GM12872 (cell line): ENCODE data around the gene ARHGEF12.

ENCODE experiments used
- TF ChIP-seq, protein P1 (sequence below): IDR thresholded peaks from 3 replicates; pipeline ENCODE4 v1.5.1; 2011; ENCODE audit warnings: low read depth, mild to moderate bottlenecking, low read length, moderate library complexity; ENCODE audit not compliant: insufficient read depth

The ARHGEF12 gene

DNA sequence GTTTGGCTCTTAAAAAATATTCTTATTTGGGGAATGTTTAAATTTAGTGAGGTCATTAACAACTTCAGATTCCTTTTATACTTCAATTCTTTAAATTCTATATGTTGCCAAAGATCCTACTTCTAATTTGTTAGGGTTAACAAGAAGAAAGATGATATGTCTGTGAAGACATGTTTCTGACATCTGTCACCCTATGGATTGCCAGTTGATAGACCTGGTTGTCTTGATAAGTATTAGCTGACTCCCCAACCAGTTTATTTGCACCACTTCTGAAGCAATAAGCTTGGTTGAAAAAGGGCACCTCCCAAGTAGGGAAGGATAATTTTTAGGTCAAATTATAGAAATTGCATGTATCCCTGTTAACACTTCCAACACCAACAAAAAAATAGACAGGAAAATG is 29.3 kb downstream of the ARHGEF12 start:
- TF ChIP-seq, protein P1, sequence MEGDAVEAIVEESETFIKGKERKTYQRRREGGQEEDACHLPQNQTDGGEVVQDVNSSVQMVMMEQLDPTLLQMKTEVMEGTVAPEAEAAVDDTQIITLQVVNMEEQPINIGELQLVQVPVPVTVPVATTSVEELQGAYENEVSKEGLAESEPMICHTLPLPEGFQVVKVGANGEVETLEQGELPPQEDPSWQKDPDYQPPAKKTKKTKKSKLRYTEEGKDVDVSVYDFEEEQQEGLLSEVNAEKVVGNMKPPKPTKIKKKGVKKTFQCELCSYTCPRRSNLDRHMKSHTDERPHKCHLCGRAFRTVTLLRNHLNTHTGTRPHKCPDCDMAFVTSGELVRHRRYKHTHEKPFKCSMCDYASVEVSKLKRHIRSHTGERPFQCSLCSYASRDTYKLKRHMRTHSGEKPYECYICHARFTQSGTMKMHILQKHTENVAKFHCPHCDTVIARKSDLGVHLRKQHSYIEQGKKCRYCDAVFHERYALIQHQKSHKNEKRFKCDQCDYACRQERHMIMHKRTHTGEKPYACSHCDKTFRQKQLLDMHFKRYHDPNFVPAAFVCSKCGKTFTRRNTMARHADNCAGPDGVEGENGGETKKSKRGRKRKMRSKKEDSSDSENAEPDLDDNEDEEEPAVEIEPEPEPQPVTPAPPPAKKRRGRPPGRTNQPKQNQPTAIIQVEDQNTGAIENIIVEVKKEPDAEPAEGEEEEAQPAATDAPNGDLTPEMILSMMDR: no peak

DNA sequence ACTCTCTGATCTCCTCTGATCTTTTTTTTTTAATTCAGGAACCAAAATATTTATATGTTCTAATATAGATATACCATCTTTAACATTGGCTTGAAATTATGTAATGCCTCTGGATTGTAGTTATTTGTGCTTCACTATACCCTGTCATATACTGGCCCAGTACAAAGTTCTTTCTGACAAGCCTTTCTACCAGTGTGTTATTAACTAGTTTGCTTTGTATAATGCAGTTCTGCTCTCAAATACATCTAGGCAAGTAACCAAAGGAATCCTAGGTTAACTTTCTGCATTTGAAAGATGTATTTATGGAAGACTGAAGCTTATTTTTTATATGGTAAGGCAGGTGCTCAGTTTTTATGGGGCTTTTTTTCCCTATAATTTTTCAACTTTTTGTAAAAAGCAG is 36.1 kb downstream of the ARHGEF12 start:
- TF ChIP-seq, protein P1: no peak

DNA sequence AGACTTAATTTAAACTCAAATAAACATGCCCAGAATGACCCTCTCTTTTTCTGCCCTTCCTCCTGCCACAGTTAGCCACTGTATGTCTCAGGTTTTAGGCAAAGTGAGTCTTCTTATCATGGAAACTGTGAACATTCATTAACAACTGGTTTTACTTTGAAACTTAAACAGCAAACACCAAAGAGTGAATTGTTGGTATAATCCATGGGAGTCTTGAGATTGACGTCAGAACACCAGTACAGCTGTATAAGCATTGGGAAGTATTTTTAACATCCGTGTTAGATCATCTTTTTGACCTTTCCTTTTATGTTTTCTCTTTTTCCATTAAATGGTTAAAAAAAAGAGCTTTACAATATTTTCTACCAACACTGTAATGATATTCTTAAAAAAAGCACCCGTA is 38.9 kb downstream of the ARHGEF12 start:
- TF ChIP-seq, protein P1: no peak

DNA sequence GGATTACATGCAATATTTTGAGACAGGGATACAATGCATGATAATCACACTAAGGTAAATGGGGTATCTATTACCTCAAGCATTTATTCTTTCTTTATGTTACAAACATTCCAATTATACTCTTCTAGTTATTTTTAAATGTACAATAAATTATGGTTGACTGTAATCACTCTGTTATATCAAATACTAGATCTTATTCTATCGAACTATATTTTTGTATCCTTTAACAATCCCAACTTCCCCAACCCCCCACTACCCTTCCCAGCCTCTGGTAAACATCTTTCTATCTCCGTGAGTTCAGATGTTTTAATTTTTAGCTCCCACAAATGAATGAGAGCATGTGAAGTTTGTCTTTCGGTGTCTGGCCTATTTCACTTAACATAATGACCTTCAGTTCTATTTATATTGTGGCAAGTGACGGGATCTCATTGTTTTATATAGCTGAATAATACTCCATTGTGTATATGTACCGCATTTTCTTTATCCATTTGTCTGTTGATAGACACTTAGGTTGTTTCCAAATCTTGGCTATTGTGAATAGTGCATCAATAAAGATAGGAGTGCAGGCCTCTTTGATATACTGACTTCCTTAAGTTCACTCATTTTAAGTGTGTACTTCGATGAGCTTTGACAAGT is 40.5 kb downstream of the ARHGEF12 start:
- TF ChIP-seq, protein P1: no peak

DNA sequence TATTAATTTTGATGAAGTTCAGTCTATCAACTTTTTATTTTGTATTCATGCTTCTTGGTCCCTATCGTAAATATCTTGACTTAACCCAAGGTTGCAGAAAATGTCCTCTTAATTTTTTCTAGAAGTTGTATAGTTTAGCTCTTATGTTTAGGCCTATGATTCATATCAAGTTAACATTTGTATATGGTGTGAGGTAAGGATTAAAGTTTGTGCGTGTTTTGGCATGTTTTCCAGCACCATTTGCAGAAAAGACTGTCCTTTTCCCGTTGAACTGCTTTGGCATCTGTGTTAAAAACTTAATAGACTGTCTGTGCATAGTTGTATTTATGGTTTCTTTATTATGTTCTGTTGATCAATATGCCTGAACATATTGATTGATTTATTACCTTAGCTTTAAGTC is 42.3 kb downstream of the ARHGEF12 start:
- TF ChIP-seq, protein P1: no peak

DNA sequence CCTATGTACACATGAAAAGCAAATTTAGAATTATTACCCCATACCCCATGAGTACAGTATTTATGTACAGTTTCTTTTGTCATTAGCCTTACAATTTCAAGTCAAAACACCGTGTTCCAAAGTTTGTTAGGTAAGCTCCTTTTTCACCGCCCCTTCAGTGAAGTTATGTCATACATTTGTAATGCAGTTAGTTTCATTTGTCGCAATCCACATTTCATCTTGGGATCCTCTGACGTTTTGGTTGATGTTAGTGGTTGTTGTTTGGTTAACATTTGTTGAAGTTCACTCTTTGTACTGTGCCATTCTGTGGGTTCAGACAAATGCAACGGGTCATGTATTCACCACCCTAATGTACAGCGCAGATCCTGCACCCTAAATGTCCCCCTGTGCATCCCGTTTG is 45.2 kb downstream of the ARHGEF12 start:
- TF ChIP-seq, protein P1: no peak

DNA sequence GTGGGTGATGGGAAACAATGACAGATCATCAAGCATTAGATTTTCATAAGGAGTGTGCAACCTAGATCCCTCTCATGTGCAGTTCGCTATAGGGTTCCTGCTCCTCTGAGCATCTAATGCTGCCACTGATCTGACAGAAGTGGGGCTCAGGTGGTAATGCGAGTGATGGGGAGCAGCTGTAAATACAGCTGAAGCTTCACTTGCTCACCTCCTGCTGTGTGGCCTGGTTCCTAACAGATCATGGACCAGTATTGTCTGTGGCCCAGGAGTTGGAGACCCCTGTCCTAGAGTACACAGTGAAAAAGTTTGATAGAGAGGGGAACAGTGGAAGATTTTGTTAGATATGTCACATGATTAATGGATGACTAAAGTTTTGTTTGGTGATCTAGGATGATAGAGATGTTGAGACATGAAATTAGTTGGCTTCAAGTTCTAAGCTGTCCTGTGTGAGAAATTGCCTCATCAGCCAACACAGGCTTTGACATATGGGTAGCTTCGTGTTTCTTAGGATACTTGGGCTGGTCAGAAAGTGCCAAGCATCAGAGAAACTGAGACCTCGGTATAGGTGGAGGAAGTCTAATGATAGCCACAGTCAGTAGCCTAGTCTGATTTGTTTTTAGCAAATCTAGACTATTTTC is 47.4 kb downstream of the ARHGEF12 start:
- TF ChIP-seq, protein P1: no peak
